HCT116 (cell line): Measurements from ENCODE around the gene FAM237B. TPM values are rescaled to one million over a fixed set of nuclear protein-coding genes. Genes with fewer than 3 reads are reported as not detected.

Experiments
- ATAC-seq: fragments of 200-7000 bp; cut with Tn5 transposase; 2 replicates; pipeline ENCODE4 v1.9.1; 2020; ENCODE audit warnings: mild to moderate bottlenecking, moderate library complexity
- BruUV-seq: library from RNA; stranded (reverse); fragments of 400-500 nt; replicated peaks from 2 replicates; lab custom pipeline; 2021; lab: Mats Ljungman, UMichigan
- CTCF ChIA-PET: fragments of 300-600 bp; sonication (Branson Sonifier 250); formaldehyde crosslinking; loops from one replicate; lab custom pipeline; 2021; ENCODE audit warnings: antibody characterized with exemption; lab: Charles Lee
- POLR2A ChIA-PET: fragments of 300-600, 350-600 bp; sonication (Branson Sonifier 250); formaldehyde crosslinking; loops from one replicate; lab custom pipeline; 2021; ENCODE audit warnings: antibody characterized with exemption; lab: Charles Lee
- RAD21 ChIA-PET, 2 experiments: fragments of 300-600 bp; sonication (Branson Sonifier 250); formaldehyde crosslinking; loops; one replicate each; lab custom pipeline; 2023; ENCODE audit warnings: low total read pairs in 2 of 2; ENCODE audit not compliant: uncharacterized antibody in 2 of 2, unreplicated experiment in 2 of 2, low non-redundant PET in 1 of 2; lab: Charles Lee
- DNase-seq: peaks from one replicate; pipeline ENCODE4 v3.0.0-alpha.2; 2010; ENCODE audit warnings: low read depth, low spot score
- H2AFZ ChIP-seq: fragments of 200-600 bp; shearing (Covaris generic), sonication (generic); 2 replicates; pipeline ENCODE4 v1.6.1; 2017; ENCODE audit warnings: low read depth, mixed run types, mixed read lengths, antibody characterized with exemption, low read length; ENCODE audit not compliant: poor library complexity, severe bottlenecking
- H3K27ac ChIP-seq: 2 replicates; pipeline ENCODE4 v1.5.1; 2012; ENCODE audit warnings: low read depth, low read length
- H3K27me3 ChIP-seq: fragments of 200-600 bp; sonication (generic); 2 replicates; pipeline ENCODE4 v1.6.1; 2016; ENCODE audit warnings: mixed run types, low read length, mixed read lengths; ENCODE audit not compliant: insufficient read depth
- H3K36me3 ChIP-seq, 2 experiments: fragments of 200-500 bp in 1 of 2; fragments of 200-600 bp in 1 of 2; sonication (Bioruptor generic) in 1 of 2; sonication (generic) in 1 of 2; 2 replicates each; pipeline versions ENCODE4 v1.5.1 to v1.6.1; 2014 to 2016; ENCODE audit warnings: low read length in 2 of 2, inconsistent platforms in 1 of 2, mixed read lengths in 1 of 2, mixed run types in 1 of 2; ENCODE audit not compliant: insufficient read depth in 2 of 2, control insufficient read depth in 1 of 2
- H3K4me1 ChIP-seq, 2 experiments: fragments of 200-600 bp in 1 of 2; sonication (generic) in 1 of 2; 2 replicates each; pipeline versions ENCODE4 v1.5.1 to v1.6.1; 2012 to 2017; ENCODE audit warnings: low read length in 2 of 2, inconsistent platforms in 1 of 2, mild to moderate bottlenecking in 1 of 2, mixed read lengths in 1 of 2, mixed run types in 1 of 2, moderate library complexity in 1 of 2; ENCODE audit not compliant: insufficient read depth in 2 of 2, control insufficient read depth in 1 of 2
- H3K4me2 ChIP-seq: fragments of 200-600 bp; sonication (generic); 2 replicates; pipeline ENCODE4 v1.6.1; 2017; ENCODE audit warnings: mixed run types, low read length, mixed read lengths
- H3K4me3 ChIP-seq, 2 experiments: fragments of 200-600 bp in 1 of 2; sonication (generic) in 1 of 2; replicated peaks in 1 of 2; 2 replicates each; pipeline ENCODE4 v1.5.1; 2011 to 2016; ENCODE audit warnings: low read length in 2 of 2, control low read depth in 1 of 2, low read depth in 1 of 2, mild to moderate bottlenecking in 1 of 2, mixed read lengths in 1 of 2, mixed run types in 1 of 2
- H3K79me2 ChIP-seq: fragments of 200-600 bp; sonication (generic); 2 replicates; pipeline ENCODE4 v1.6.1; 2017; ENCODE audit warnings: mild to moderate bottlenecking, mixed run types, low read length, moderate library complexity, mixed read lengths; ENCODE audit not compliant: insufficient read depth
- H3K9ac ChIP-seq: fragments of 200-600 bp; sonication (generic); 2 replicates; pipeline ENCODE4 v1.6.1; 2016; ENCODE audit warnings: low read length, mixed read lengths
- H3K9me2 ChIP-seq: fragments of 200-600 bp; sonication (generic), shearing (Covaris generic); 2 replicates; pipeline ENCODE4 v1.6.1; 2017; ENCODE audit warnings: mixed run types, mild to moderate bottlenecking, moderate library complexity; ENCODE audit not compliant: insufficient read depth
- H3K9me3 ChIP-seq, 2 experiments: fragments of 200-500 bp in 1 of 2; fragments of 200-600 bp in 1 of 2; sonication (Bioruptor generic) in 1 of 2; sonication (generic) in 1 of 2; 2 replicates each; pipeline ENCODE4 v1.6.1; 2014 to 2017; ENCODE audit warnings: low read length in 2 of 2, mixed read lengths in 2 of 2, inconsistent platforms in 1 of 2, low read depth in 1 of 2, mild to moderate bottlenecking in 1 of 2, mixed run types in 1 of 2, moderate library complexity in 1 of 2; ENCODE audit not compliant: control insufficient read depth in 1 of 2, insufficient read depth in 1 of 2
- H4K20me1 ChIP-seq: fragments of 200-600 bp; sonication (generic), shearing (Covaris generic); 2 replicates; pipeline ENCODE4 v1.6.1; 2017; ENCODE audit warnings: mixed run types, mild to moderate bottlenecking, moderate library complexity; ENCODE audit not compliant: insufficient read depth
- ATF3 ChIP-seq: IDR thresholded peaks from 2 replicates; pipeline ENCODE4 v1.6.1; 2012
- CEBPB ChIP-seq: IDR thresholded peaks from 2 replicates; pipeline ENCODE4 v1.6.1; 2012; ENCODE audit warnings: low read depth
- CTCF ChIP-seq, 3 experiments: fragments of 200-600 bp in 1 of 3; sonication (generic) in 1 of 3; IDR thresholded peaks in 2 of 3; conservative IDR thresholded peaks in 1 of 3; 2 replicates each; pipeline ENCODE4 v1.5.1; 2012 to 2017; ENCODE audit warnings: low read depth in 2 of 3, low read length in 2 of 3, antibody characterized with exemption in 1 of 3, borderline replicate concordance in 1 of 3, control low read depth in 1 of 3, mild to moderate bottlenecking in 1 of 3, mixed read lengths in 1 of 3, mixed run types in 1 of 3, moderate library complexity in 1 of 3; ENCODE audit not compliant: insufficient read depth in 1 of 3
- EGR1 ChIP-seq: IDR thresholded peaks from 2 replicates; pipeline ENCODE4 v1.6.1; 2012; ENCODE audit warnings: low read depth
- ELF1 ChIP-seq: IDR thresholded peaks from 2 replicates; pipeline ENCODE4 v1.6.1; 2012; ENCODE audit warnings: low read depth, borderline replicate concordance
- EZH2 ChIP-seq: fragments of 200-600 bp; sonication (generic); IDR thresholded peaks from 2 replicates; pipeline ENCODE4 v1.6.1; 2017; ENCODE audit warnings: antibody characterized with exemption, mixed run types
- EZH2phosphoT487 ChIP-seq: fragments of 200-600 bp; IDR thresholded peaks from 2 replicates; pipeline ENCODE4 v1.6.1; 2018; ENCODE audit warnings: antibody characterized with exemption, borderline replicate concordance
- FOSL1 ChIP-seq: IDR thresholded peaks from 2 replicates; pipeline ENCODE4 v1.6.1; 2012; ENCODE audit warnings: low read depth
- POLR2A ChIP-seq: IDR thresholded peaks from 2 replicates; pipeline ENCODE4 v1.7.0; 2011; ENCODE audit warnings: borderline replicate concordance; ENCODE audit not compliant: insufficient read depth, insufficient read length; ENCODE audit errors: extremely low read depth
- POLR2AphosphoS5 ChIP-seq: IDR thresholded peaks from 2 replicates; pipeline ENCODE4 v1.6.1; 2011; ENCODE audit warnings: mild to moderate bottlenecking, low read depth, low read length, moderate library complexity
- RAD21 ChIP-seq: IDR thresholded peaks from 2 replicates; pipeline ENCODE4 v1.6.1; 2012; ENCODE audit warnings: low read depth, mild to moderate bottlenecking
- SIN3A ChIP-seq: IDR thresholded peaks from 2 replicates; pipeline ENCODE4 v1.6.1; 2012; ENCODE audit warnings: low read depth
- TCF7L2 ChIP-seq: IDR thresholded peaks from 2 replicates; pipeline ENCODE4 v1.7.0; 2011; ENCODE audit warnings: borderline replicate concordance, inconsistent platforms; ENCODE audit not compliant: insufficient read depth, insufficient read length; ENCODE audit errors: extremely low read depth
- YY1 ChIP-seq: IDR thresholded peaks from 2 replicates; pipeline ENCODE4 v1.6.1; 2011; ENCODE audit warnings: low read length, low read depth, moderate library complexity, mild to moderate bottlenecking; ENCODE audit not compliant: insufficient replicate concordance; ENCODE audit errors: extremely low read depth
- ZFX ChIP-seq: fragments of 450-650 bp; IDR thresholded peaks from 2 replicates; pipeline ENCODE4 v1.6.1; 2017
- ZNF274 ChIP-seq: fragments of 200-500 bp; sonication (Bioruptor generic); IDR thresholded peaks from 2 replicates; pipeline ENCODE4 v1.6.1; 2014; ENCODE audit warnings: mild to moderate bottlenecking, low read depth, low read length, inconsistent platforms
- intact Hi-C: fragments of 100-400 bp; cut with micrococcal nuclease; formaldehyde crosslinking; loops from 2 replicates; pipeline ENCODE4 v1.10.0; 2022
- total RNA-seq: library from RNA; stranded (reverse); gene quantifications from one replicate; pipeline ENCODE4 v1.2.1, GENCODE V29; 2021; ENCODE audit not compliant: unreplicated experiment
- TF ChIP-seq, protein P1 (sequence below): IDR thresholded peaks from 2 replicates; pipeline ENCODE4 v1.6.1; 2011; ENCODE audit warnings: mild to moderate bottlenecking, low read length, moderate library complexity; ENCODE audit not compliant: insufficient replicate concordance; ENCODE audit errors: extremely low read depth

The FAM237B gene
- total RNA-seq, 1 experiment from 2014 or later: not detected

- H3K4me3 ChIP-seq: no peak overlapping the region
- BruUV-seq: no TSS peak
- ChIA-PET CTCF (no interaction called here), RAD21 (no interaction called here), POLR2A (no interaction called here)
- H3K27ac ChIP-seq: no peak overlapping the region
- no peaks in the 10 kb centered on the region for H3K9me2 ChIP-seq
- no peak overlapping the region for H3K4me2 ChIP-seq
- no peaks in the 10 kb centered on the region for H3K27me3 ChIP-seq
- no peak overlapping the region for H3K9ac ChIP-seq
- ATAC-seq (no peak), DNase-seq (no peak)
- H3K9me3 ChIP-seq: no peaks in the 10 kb centered on the region
- intact Hi-C loops: no loop called here
- H3K79me2 ChIP-seq: no peaks in the 10 kb centered on the region
- H3K36me3 ChIP-seq: no peaks in the 10 kb centered on the region
- H3K4me1 ChIP-seq: no peaks in the 10 kb centered on the region
- TF ChIP-seq YY1 (no peak), CTCF (IDR thresholded peaks at IDR 0.05 in 2 of 3, conservative IDR thresholded peaks at IDR 0.05 in 1 of 3; ENCODE audit: borderline replicate concordance in 1 of 3, insufficient read depth in 1 of 3, low read depth in 2 of 3, low read length in 2 of 3) (no peak), SIN3A (no peak), EZH2phosphoT487 (no peak), TCF7L2 (no peak), EZH2 (no peak), POLR2A (no peak), EGR1 (no peak), ZFX (no peak), ELF1 (no peak), FOSL1 (no peak), CEBPB (no peak), POLR2AphosphoS5 (no peak), ATF3 (no peak), RAD21 (no peak), ZNF274 (no peak)
- TF ChIP-seq, protein P1, sequence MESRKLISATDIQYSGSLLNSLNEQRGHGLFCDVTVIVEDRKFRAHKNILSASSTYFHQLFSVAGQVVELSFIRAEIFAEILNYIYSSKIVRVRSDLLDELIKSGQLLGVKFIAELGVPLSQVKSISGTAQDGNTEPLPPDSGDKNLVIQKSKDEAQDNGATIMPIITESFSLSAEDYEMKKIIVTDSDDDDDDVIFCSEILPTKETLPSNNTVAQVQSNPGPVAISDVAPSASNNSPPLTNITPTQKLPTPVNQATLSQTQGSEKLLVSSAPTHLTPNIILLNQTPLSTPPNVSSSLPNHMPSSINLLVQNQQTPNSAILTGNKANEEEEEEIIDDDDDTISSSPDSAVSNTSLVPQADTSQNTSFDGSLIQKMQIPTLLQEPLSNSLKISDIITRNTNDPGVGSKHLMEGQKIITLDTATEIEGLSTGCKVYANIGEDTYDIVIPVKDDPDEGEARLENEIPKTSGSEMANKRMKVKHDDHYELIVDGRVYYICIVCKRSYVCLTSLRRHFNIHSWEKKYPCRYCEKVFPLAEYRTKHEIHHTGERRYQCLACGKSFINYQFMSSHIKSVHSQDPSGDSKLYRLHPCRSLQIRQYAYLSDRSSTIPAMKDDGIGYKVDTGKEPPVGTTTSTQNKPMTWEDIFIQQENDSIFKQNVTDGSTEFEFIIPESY: no peak
- no peaks in the 10 kb centered on the region for H4K20me1 ChIP-seq
- H2AFZ ChIP-seq: no peak overlapping the region
These were observed 695 bp downstream of the FAM237B start for GRCh38 chr7:90320418-90320800.
